ENCODE results near the gene RNASE8. TPM values are rescaled to one million over a fixed set of nuclear protein-coding genes. Genes with fewer than 3 reads are reported as not detected.

The RNASE8 gene
- total and polyA plus RNA-seq, 2 of the 8 experiments (the other 6 are each of a cell fraction or from before 2014, with no cell fraction given), result not detected

DNA sequence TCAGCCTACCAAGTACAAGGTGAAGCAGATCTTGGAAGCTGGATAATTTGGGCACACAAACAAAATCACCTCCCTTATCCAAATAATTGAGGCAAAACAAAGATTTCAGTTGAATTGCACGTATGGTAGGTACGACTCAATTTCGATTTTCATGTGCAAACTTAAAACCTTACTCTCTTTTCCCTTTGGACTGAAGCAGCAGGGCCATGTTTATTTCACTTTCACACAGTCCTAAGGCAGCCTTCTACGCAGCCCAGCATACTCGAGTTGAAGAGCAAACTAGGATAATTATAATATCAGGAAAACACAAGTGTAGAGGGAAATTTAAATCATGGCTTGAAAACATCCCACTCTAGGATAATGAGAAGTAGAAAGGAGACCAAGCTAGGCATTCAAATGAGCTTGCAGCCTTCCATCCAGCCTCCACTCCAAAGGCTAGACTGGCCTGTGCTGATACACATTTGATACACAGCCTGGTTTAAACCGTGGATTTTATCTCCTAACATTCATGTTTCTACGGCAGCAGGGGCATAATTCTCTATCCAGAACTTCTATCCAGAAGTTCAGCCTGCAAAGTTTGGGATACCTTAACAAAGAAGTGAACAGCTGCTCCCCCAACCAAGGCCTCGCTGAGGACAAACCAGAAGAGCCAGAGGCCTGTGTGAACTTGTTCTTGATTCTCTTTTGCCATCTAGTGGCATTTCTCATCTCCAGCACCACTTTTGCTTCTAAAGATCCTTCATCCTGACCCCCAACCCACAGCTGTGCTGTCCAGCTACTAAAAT lies 17.8 kb upstream of the RNASE8 start (continued):
- peak; percentile 91 for TF ChIP-seq RAD21 (IDR thresholded peaks at IDR 0.05 in 1 of 2, conservative IDR thresholded peaks at IDR 0.05 in 1 of 2; ENCODE audit: low read depth in 2 of 2, low read length in 2 of 2)
